SU-DHL-6 (cell line): ENCODE measurements around the gene CEP170B.

ENCODE experiments used
- EZH2phosphoT487 ChIP-seq: fragments of 200-600 bp; sonication (generic), shearing (Covaris generic); conservative IDR thresholded peaks from 2 replicates; pipeline ENCODE4 v1.6.1; 2018; ENCODE audit warnings: mild to moderate bottlenecking, antibody characterized with exemption, low read length, moderate library complexity, mixed read lengths
- TF ChIP-seq, protein P1 (sequence below): fragments of 200-600 bp; sonication (generic); IDR thresholded peaks from one replicate; pipeline ENCODE4 v1.5.1; 2017; ENCODE audit warnings: antibody characterized with exemption, mild to moderate bottlenecking, low read length, moderate library complexity; ENCODE audit not compliant: insufficient read depth, poor library complexity, severe bottlenecking

DNA sequence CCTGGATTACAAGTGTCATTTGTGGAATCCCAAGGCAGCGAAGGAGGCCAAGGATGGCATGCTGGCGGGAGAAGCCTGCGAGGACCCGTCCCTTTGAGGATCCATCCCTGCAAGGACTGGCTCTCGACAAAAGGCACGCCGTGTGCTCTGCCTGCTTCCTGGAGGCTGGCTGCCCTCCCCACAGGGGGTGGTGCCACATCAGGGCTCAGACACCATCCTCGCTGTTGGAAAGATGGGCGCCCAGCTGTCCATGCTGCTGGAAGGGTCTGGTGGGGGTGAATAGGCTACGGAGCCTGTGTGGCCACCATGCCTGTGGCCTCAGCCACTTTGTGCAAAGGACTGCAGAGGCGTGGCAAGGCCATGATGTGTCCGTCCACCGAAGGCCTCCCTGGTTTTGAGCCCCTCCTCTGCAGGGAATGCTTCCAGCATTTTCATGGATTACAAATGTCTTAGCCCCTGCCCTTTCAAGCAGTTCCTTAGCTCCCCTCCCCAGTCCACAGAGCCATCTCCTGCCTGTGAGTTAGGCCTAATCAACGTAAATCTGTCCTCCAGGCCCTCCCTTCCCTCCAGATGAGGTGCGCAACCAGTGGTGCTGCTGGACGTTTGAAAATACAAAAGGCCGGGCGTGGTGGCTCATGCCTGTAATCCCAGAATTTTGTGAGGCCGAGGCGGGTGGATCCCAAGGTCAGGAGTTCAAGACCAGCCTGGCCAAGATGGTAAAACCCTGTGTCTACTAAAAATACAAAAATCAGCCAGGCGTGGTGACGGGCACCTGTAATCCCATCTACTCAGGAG lies 42.0 kb upstream of the CEP170B start:
- no peak for TF ChIP-seq EZH2phosphoT487
- TF ChIP-seq, protein P1, sequence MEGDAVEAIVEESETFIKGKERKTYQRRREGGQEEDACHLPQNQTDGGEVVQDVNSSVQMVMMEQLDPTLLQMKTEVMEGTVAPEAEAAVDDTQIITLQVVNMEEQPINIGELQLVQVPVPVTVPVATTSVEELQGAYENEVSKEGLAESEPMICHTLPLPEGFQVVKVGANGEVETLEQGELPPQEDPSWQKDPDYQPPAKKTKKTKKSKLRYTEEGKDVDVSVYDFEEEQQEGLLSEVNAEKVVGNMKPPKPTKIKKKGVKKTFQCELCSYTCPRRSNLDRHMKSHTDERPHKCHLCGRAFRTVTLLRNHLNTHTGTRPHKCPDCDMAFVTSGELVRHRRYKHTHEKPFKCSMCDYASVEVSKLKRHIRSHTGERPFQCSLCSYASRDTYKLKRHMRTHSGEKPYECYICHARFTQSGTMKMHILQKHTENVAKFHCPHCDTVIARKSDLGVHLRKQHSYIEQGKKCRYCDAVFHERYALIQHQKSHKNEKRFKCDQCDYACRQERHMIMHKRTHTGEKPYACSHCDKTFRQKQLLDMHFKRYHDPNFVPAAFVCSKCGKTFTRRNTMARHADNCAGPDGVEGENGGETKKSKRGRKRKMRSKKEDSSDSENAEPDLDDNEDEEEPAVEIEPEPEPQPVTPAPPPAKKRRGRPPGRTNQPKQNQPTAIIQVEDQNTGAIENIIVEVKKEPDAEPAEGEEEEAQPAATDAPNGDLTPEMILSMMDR: no peak
